K562 (cell line): ENCODE measurements around the gene CRKL. TPM values are rescaled to one million over a fixed set of nuclear protein-coding genes. Genes with fewer than 3 reads are reported as not detected.
A peak's percentile ranks its signal among the peaks of the same experiment; 100 is the strongest.

Source experiments
- BCL6 ChIP-seq: fragments of 250-450 bp; sonication (Bioruptor Pico); IDR thresholded peaks from 2 replicates; pipeline ENCODE4 v1.4.0; 2020
- MCM5 ChIP-seq: fragments of 450-650 bp; IDR thresholded peaks from 2 replicates; pipeline ENCODE4 v1.6.1; 2016; ENCODE audit warnings: low read depth
- MED1 ChIP-seq: sonication (generic); formaldehyde crosslinking; IDR thresholded peaks from 2 replicates; pipeline ENCODE4 v1.8.1; 2023; ENCODE audit warnings: missing genetic modification reagents, borderline replicate concordance
- REST ChIP-seq, 2 experiments: fragments of 450-650 bp; formaldehyde crosslinking in 1 of 2; IDR thresholded peaks; 2 replicates each; pipeline versions ENCODE4 v1.4.0 to v1.6.1; 2014 to 2020; ENCODE audit warnings: mild to moderate bottlenecking in 2 of 2, borderline replicate concordance in 1 of 2, low read depth in 1 of 2
- ZNF12 ChIP-seq: sonication (generic); formaldehyde crosslinking; IDR thresholded peaks from 2 replicates; pipeline ENCODE4 v1.4.0; 2020; ENCODE audit warnings: mild to moderate bottlenecking, missing genetic modification reagents
- ZNF143 ChIP-seq: sonication (generic); formaldehyde crosslinking; IDR thresholded peaks from 2 replicates; pipeline ENCODE4 v1.9.0; 2022; ENCODE audit warnings: mild to moderate bottlenecking, missing genetic modification reagents
- ZNF175 ChIP-seq: fragments of 200-800 bp; sonication (Bioruptor generic); IDR thresholded peaks from 2 replicates; pipeline ENCODE4 v1.6.1; 2016; ENCODE audit warnings: low read depth, mild to moderate bottlenecking, missing genetic modification characterization, missing compliant biosample characterization
- polyA plus RNA-seq, 8 experiments: library from polyadenylated mRNA; depleted of rRNA in 4 of 8; stranded (reverse) in 5 of 8; unstranded in 3 of 8; fragments of >200 nt; fragmentation: Nextera tagmentation in 2 of 8; fragmentation: Illumina TruSeq in 1 of 8; extraction: Ambion mirVana in 2 of 8; extraction: Trizol in 1 of 8; gene quantifications; 2 replicates each; pipeline versions ENCODE4 v1.2.1 to v1.2.3, GENCODE V29; 2011 to 2014; ENCODE audit warnings: inconsistent platforms in 1 of 8, missing spikeins in 1 of 8
- total RNA-seq, 7 experiments: library from RNA; depleted of rRNA in 6 of 7; stranded (reverse); fragments of >200 nt in 6 of 7; fragmentation: Illumina TruSeq in 2 of 7; extraction: Trizol in 2 of 7; gene quantifications; 2 replicates each; pipeline versions ENCODE4 v1.2.1 to v1.2.3, GENCODE V29; 2011 to 2021; ENCODE audit warnings: low replicate concordance in 1 of 7
- TF ChIP-seq, protein P1 (sequence below): fragments of 450-650 bp; formaldehyde crosslinking; conservative IDR thresholded peaks from 2 replicates; pipeline ENCODE4 v1.4.0; 2022; ENCODE audit warnings: mild to moderate bottlenecking, missing genetic modification characterization
- TF ChIP-seq, protein P2 (sequence below): fragments of 200-800 bp; sonication (Bioruptor generic); IDR thresholded peaks from 2 replicates; pipeline ENCODE4 v1.6.1; 2016; ENCODE audit warnings: missing genetic modification characterization, missing compliant biosample characterization

Gene CRKL
- total and polyA plus RNA-seq, 9 of the 15 experiments (the other 6 are each of a cell fraction or from before 2014, with no cell fraction given), result 100 to 263 (median 124) TPM

- TF ChIP-seq REST (IDR thresholded peaks at IDR 0.05; ENCODE audit: borderline replicate concordance), result no peak
- TF ChIP-seq REST (CRISPR knock-in tag; IDR thresholded peaks at IDR 0.05; ENCODE audit: low read depth), result 0 out of 2 replicates have a peak, but pooled peaks have one; percentile 46
- no peak for TF ChIP-seq ZNF143
- no peak for TF ChIP-seq ZNF175
- TF ChIP-seq, protein P1, sequence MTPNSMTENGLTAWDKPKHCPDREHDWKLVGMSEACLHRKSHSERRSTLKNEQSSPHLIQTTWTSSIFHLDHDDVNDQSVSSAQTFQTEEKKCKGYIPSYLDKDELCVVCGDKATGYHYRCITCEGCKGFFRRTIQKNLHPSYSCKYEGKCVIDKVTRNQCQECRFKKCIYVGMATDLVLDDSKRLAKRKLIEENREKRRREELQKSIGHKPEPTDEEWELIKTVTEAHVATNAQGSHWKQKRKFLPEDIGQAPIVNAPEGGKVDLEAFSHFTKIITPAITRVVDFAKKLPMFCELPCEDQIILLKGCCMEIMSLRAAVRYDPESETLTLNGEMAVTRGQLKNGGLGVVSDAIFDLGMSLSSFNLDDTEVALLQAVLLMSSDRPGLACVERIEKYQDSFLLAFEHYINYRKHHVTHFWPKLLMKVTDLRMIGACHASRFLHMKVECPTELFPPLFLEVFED (CRISPR knock-in tag), result 0 out of 2 replicates have a peak, but pooled peaks have one; percentile 29
- no peak for TF ChIP-seq BCL6
- TF ChIP-seq, protein P2, sequence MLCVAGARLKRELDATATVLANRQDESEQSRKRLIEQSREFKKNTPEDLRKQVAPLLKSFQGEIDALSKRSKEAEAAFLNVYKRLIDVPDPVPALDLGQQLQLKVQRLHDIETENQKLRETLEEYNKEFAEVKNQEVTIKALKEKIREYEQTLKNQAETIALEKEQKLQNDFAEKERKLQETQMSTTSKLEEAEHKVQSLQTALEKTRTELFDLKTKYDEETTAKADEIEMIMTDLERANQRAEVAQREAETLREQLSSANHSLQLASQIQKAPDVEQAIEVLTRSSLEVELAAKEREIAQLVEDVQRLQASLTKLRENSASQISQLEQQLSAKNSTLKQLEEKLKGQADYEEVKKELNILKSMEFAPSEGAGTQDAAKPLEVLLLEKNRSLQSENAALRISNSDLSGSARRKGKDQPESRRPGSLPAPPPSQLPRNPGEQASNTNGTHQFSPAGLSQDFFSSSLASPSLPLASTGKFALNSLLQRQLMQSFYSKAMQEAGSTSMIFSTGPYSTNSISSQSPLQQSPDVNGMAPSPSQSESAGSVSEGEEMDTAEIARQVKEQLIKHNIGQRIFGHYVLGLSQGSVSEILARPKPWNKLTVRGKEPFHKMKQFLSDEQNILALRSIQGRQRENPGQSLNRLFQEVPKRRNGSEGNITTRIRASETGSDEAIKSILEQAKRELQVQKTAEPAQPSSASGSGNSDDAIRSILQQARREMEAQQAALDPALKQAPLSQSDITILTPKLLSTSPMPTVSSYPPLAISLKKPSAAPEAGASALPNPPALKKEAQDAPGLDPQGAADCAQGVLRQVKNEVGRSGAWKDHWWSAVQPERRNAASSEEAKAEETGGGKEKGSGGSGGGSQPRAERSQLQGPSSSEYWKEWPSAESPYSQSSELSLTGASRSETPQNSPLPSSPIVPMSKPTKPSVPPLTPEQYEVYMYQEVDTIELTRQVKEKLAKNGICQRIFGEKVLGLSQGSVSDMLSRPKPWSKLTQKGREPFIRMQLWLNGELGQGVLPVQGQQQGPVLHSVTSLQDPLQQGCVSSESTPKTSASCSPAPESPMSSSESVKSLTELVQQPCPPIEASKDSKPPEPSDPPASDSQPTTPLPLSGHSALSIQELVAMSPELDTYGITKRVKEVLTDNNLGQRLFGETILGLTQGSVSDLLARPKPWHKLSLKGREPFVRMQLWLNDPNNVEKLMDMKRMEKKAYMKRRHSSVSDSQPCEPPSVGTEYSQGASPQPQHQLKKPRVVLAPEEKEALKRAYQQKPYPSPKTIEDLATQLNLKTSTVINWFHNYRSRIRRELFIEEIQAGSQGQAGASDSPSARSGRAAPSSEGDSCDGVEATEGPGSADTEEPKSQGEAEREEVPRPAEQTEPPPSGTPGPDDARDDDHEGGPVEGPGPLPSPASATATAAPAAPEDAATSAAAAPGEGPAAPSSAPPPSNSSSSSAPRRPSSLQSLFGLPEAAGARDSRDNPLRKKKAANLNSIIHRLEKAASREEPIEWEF (CRISPR knock-in tag), result no peak
- peak; percentile 96 for TF ChIP-seq ZNF12 (CRISPR knock-in tag)
- TF ChIP-seq MCM5, result no peak
- 0 out of 2 replicates have a peak, but pooled peaks have one; percentile 81 for TF ChIP-seq MED1
Measured at GRCh38 chr22:20881869-20882815, 35.1 kb upstream of the CRKL start (continued).
